ENCODE results near the gene FTHL17.

The FTHL17 gene

DNA sequence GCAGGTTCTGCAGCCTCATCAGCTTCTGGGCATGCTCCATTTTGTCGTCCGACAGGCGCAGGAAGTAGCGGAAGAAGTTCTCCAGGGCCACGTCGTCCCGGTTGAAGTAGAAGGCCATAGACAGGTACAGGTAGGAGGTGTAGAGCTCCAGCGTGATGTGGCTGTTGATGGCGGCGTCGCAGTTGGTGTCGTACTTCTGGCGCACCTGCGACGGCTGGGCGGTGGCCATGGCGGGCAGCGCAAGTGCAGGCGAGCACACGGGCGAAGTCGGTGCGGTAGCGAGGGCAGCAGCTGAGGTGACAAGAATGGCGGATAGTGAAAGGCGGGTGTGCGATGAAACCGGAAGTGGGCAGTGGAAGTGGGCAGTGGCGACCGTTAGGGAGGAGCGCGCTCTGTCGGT is at the start of gene FTHL17:
TSS of gene FTHL17 (minus strand) at position 317 of the 400 bp plus-strand sequence. CDS start at position 229, 88 bp downstream.
- DNase-seq = no peak

DNA sequence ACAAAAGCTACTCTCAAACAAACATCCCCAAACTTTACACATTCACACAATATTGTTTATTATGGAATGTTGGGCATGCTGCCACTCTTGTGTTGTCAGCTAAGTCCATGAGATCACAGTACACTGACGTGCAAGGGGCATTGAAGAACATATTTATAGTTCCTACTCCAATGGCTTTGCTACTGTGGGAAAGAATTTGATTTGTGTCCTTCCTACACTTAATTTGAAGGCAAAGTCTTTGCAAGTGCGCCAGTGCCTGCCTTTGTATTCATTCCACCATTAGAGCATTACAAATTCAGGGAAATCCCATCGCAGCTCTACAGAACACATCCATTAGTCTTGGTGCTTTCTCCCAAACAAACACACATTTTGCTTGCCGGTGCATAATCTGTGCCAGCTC is 45.4 kb upstream of the FTHL17 start:
- DNase-seq = no peak

DNA sequence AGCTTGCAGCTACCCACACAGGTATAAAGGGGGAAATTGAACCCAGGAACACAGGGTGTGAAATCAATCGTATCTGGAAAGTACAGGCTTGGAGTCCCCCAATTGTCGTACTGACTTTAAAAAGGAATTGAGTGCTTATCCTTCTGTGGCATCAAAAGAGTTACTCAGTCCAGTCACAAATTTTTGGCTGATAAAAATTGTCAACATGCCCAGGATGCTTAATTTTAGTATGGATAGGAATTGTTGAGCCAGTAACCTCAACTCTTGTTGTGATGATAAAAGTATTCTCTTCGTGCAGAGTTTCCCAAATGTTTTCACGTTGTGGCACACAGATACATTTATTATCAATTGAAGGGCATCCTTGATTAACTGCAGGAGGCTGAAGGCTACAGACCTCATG is 43.6 kb upstream of the FTHL17 start:
- DNase-seq = no peak

DNA sequence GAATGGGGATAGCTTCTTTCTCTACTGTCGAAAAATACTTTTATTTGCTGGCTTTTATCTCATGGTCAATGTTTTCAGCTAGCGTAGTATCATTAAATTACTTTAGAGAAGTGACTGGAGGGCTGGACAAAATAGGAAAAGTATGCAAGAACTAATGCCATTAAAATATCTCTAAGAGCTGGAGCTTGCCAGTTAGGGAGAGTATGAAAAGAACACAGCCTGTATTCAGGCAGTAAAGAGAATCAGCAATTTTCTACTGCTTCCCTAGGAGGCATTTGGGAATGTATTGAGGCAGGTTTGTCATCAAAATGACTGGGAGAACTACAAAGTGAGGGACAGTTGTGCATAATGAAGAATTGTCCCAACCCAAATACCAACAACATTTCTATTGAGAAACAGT is 43.0 kb upstream of the FTHL17 start:
- DNase-seq = no peak

DNA sequence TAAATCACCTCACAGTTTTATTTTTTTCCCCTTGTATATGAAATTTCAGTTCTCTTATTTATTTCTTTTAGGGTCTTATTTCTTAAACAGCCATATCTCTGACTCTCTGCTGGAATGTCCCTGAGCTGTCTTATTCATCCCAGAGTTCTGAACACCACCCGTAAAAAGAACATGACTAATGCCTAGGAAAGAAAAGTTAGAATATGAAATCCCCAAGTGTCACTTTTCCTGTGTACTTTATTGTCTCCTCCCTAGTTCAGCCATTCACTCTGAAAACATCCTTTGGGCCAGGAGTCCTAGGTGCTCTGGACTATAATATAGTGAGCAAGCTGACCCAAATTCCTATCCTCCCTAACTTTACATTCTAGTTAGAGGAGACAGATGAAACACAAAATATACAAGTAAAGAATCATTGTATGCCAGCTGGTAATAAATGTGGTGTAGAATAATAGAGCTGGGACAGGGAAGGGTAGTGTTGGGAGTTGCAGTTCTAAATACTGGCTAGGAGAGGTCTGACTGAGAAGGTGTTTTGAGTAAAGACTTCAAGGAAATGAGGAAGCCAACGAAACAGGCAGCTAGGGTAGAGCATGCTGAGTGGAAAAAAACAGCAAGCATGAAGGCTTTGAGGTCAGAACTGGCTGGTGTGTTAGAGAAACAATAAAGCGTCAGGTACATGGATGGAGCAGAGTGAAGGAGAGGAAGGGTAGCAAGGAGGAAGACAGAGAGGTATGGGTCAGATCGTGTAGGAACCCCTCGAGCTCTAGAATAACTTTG is 40.6 kb upstream of the FTHL17 start:
- no peak for DNase-seq

DNA sequence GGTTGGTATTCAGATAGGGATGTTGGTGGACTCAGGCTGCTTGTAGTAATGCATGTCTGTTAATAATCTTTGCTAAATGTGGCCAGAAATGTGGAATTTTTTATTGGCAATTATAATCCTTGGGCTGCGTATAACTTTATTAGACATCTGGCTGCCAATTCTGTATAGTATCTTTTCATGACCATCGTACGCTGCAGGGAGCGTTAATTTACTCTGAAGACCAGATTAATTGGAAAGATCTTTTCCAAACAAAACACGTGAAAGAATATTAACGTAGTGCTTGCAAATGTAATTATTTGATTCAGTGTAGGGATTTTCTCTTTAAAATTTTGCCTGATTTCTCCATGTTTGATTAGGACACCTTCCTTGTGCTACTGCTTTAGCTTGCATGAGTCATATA is 38.8 kb upstream of the FTHL17 start:
- DNase-seq = no peak

DNA sequence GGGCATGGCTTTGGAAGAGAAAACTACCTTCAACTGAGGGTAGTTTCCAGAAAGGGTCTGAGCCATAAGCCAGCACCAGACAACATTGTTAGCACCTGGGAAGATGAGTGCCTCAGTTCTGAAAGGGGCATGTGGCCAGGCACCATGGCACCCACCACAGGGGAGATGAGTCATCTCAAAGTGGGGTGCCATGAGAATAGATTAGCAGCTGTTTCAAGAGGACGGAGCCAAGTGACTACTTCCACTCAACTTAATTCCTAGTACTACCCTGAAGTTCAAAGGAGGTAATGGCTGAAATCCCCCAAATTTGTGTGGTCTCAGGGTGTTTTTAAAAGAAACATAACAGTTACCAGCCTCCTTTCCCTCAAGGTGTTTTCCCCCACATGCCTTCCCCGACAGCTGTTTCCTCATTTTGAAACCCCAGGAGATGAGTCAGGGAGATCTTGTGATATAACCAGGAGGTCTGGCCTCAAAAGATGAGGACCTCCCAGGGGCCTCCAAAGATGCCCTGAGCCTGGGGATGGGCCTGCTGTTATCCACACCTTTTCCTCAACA is 27.8 kb upstream of the FTHL17 start:
- DNase-seq = peak; percentile 1

DNA sequence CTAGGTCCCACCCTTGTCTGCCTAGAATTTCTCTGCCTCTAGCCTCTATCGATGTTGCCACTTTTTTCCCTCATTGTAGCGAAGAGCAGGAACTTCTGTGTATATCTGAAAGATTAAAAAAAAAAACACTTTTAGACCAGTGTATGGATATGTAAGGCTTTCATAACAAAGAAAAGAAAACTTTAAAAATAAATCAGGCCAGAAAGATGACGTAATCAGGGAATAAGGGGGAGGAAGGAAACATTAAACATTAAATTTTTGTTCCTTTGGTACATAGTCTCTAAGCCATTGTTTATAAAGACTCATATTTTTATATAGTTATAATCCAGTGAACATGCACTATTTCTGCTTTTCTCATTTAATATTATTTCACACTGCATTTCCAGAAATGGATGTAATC is 26.2 kb upstream of the FTHL17 start:
- DNase-seq = no peak

DNA sequence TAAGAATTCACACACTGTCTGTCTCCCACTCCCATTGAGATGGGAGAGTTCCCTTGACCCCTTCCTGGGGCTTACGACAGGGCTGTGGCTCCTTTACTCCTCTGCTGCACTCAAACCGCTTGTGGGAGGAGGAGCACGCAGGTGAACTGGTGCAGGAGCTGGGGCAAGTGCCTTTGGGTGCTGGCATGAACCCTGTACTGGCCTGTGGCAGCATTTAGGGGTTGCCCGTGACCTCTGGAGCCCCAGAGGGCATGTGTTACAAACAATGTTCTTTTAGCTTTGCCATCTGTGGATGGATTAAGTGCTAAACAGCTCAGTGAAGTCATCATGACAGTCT is 21.8 kb upstream of the FTHL17 start:
- DNase-seq = no peak

DNA sequence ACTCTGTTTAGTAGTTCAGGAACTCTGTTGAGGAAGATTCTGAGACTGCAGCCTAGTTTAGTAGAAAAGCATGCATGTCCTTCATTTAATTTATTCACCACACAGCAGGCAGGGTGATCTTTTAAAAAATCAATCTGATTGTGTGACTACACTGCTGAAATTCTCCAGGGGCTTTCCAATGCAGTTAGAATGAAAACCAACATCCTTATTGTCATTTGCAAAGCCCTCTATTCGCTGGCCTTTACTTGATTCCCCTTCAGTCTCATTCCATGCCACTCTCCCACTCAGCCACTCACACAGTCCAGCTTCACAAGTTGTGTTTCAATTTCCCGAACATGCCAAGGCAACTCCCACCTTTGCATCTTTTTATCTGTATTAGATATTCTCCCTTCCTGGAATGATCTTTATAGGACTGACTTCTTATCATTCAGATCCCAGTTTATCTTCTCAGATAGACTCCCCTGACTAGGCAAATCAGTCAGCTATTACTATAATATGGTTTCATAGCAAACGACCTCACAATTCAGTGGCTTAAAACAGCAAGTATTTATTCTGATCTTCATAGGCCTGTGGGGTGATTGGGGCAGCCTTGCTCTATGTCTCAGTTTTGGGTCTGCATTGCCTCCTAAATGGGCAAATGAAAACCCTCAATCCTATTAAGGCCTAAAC is 21.3 kb upstream of the FTHL17 start:
- no peak for DNase-seq

DNA sequence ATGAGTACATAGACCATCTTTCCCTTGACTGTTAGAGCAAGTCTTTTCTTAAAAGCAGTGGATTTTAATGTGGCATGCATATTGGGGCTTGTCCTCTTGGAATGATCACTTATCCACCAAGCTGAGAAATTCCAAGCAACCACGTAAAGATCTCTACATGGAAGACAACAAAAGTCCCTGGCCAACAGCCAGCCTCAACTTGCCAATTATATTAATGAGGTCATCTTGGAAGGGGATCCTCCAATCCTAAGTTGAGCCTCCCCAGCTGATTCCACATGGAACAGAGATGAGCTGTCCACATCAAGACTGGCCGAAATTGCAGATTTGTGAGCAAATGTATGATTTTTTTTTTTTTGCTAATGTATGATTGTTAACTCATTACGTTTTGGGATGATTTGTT is 20.6 kb upstream of the FTHL17 start:
- DNase-seq = no peak

DNA sequence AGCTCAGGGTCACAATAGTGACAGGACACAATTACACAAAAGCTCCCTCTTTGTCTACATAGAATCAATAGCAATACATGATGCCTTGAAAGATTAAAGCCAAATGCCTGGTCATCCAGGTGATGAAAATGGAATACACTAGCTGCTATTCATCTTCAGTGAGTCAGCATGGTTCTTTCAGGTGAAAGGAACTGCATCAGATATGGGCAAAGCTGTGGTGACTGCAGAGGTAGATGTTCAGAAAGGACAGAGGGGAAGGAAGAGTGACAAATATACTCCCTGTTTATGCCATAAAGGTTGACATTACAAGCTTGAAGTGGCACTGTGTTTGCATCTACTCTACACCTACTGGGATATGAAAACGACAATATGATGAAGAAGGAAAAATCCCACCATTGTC is 20.0 kb upstream of the FTHL17 start:
- no peak for DNase-seq

DNA sequence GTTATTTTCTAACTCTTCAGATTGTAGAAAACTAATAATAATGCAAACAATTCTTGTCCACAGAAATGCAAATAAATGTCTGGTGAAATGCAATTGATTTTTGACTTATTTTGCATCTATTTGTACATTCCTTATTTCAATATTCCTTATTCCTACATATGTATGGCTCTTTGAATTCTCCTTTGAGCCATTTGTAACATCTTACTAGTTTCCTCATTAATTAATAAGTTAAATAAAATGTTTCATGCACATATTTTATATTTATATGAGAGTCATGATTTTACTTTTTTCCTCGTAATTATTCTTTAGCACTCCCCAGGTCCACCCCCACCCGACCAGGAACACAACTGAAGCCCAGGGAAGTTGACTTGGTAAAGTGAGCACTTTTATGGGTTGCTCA is 2.7 kb upstream of the FTHL17 start:
- DNase-seq = no peak

DNA sequence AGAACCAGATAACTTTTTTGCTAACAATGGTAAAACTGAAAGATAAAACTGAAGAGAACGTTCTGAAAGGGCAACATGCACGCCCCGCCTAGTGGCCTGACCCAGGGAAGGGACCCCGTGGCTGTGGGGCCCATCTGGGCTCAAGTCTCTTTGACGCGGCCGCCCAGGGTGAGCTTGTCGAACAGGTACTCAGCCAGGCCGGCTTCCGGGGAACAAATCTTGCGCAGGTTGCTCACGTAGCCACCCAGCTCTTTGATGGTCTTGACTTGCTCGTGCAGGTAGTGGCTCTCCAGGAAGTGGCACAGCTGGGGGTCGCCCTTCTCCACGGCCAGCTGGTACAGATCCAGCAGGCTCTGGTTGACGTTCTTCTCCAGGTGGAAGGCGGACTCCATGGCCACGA is 579 bp downstream of the FTHL17 start:
- DNase-seq = no peak

DNA sequence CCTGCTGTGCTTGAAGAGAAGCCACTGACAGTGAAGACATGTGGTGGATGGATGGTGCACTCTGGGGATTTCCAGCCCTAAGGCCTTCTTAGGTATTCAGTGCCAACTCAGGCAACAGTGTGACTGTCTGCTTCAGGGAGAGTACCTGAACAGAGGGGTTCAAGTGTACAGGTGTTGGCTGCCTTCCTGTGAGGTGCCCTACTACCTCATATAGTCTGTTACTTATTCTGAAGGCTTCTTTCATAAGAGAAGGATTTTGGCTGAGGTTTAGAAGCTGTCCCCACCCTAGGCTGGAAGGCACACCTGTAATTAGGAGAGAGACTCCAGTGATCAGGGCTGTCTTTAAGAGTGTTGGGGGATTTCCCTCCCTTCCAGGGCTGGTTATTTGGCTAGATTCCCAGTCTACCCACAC is 1.8 kb downstream of the FTHL17 start:
- DNase-seq = no peak

DNA sequence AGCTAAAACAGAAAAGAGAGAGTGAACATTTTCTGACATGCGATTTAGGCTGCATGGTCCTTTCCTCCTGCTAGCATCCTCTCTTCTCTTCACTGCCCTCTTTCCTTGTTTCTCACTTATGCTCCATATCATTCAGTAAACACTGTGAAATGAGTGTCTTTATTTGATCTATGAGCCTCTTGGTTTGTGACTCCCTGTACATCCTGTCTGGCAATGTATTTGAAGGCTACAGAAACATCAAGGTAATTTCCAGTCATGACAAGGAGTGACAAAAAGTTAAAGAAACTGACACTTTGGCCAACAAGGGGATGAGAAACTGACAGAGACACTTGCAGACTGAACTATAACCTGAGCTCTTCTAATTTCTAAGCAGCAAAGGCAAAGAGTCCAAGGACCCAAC is 8.7 kb downstream of the FTHL17 start:
- DNase-seq = no peak

DNA sequence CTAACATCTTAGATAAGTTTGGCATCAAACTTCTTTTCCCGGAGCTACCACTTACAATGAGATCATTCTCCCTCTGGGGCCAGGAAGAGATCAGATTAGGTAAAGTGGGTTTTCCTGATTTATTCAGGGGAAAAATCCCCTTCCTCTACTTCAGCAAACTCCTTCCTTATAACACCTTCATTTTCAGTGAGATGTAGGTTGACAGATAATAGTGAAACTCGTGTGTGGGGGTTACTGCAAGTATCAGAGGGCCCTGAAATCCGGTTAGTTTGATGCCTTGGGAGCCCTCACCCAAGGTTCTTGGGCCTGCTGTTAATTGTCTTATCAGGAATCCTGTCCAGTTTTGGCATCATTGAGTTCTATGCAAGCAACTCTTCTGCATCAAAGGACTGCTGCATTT is 10.8 kb downstream of the FTHL17 start:
- DNase-seq = no peak

DNA sequence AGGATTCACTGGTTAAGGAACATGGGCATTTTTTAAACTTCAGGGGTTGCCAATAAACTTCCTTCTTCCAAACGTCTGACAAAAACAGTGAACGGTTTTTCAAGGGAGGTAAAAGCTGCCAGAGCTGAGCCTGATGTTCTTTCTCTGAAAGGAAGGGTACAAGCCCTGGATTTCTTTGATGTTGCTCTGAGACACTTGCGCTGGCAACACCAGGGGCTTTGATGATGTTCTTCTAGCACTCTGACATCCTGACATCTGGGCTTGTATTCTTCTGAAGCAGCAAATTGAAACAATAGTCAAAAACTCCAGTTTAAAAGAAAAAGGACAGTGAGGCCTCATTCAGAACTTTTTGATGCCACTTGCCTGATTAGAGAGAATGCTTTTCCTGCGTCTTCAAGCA is 11.8 kb downstream of the FTHL17 start:
- DNase-seq = no peak

DNA sequence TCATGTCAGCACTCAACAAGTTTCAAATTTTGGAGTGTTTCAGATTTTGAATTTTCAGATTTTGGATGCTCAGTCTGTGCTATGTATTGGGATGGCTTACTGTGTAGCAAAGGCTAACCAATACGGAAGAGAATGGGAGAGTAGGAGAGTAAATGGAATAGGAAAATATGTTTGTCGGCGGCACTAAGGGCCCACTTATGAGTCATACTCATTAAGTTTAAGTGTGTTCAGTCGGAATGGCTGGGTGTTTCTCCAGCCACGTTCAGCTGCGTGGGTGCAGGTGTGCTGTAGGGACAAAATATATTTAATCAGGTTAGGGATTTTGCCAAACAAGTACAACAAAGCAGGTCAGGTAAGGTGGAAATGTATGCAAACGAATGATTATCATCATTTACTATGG is 13.6 kb downstream of the FTHL17 start:
- DNase-seq = no peak

DNA sequence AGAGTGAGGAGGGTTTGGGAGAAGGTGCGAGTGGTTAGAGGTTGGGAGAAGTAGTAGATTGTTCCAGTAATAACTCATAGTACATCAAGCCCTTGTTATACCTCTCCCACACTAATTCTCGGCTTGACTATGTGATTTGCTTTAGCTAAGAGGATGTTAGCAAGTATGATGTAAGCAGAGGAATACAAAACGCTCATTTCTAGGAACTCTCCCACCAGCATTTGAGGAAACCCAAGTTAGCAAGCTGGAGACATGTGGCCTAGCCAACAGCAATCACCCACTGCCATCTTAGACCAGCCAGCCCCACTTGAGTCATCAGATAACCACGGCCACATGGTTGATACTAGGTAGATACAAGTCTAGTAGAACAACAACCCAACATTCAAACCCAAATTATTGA is 14.2 kb downstream of the FTHL17 start:
- DNase-seq = no peak

DNA sequence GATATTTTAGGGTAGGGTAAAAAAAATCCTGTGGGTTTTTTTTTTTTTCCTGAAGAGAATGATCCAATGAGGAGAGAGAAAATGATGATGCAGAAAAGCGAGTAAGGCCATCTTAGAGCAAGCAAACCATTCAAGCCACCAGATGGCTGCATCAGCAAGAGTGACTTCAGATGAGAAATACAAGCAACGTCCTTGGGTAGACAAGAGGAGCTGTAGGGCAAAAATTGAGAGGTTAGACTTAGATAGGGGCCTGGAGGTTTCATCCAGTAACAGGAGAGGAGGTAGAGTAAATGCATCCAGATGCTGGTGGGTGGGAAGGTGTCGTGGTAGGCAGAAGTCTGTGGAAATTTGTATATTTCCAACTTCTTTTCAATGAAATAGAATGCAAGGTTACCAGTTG is 14.6 kb downstream of the FTHL17 start:
- DNase-seq = no peak

DNA sequence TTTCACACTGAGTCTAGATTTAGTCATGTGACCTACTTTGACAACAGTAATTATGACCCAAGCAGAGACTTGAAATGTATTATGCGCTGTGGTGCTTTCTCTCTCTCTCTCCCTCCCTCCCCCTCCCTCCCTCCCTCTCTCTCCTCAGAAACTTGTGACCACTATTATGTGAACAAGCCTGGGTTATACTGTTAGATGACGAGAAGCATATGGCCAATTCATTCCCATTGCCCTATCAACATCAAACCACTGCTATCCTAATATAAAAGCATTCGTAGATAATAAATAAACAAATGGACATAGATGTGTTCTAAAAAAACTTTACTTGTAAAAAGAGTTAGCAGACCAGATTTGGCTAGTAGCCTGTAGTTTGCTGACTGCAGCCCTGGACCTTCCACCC is 18.2 kb downstream of the FTHL17 start:
- DNase-seq = no peak

DNA sequence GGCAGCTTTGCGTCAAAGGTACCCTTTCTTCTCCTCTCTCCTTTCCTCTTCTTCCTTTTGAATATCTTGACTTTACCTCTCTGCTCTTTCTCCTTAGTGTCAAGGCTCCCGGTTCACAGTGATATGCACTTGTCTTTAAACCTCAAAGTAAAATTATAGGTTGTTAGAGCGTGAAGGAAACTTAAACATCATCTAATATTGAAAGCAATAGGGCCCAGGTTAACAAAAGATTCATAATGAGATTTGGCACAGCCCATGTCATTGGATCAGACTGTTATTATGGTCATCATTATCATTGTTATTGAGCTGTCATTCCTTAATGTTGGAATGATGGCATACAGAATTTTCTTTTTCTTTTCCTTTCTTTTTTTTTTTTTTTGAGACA is 32.5 kb downstream of the FTHL17 start:
- no peak for DNase-seq

DNA sequence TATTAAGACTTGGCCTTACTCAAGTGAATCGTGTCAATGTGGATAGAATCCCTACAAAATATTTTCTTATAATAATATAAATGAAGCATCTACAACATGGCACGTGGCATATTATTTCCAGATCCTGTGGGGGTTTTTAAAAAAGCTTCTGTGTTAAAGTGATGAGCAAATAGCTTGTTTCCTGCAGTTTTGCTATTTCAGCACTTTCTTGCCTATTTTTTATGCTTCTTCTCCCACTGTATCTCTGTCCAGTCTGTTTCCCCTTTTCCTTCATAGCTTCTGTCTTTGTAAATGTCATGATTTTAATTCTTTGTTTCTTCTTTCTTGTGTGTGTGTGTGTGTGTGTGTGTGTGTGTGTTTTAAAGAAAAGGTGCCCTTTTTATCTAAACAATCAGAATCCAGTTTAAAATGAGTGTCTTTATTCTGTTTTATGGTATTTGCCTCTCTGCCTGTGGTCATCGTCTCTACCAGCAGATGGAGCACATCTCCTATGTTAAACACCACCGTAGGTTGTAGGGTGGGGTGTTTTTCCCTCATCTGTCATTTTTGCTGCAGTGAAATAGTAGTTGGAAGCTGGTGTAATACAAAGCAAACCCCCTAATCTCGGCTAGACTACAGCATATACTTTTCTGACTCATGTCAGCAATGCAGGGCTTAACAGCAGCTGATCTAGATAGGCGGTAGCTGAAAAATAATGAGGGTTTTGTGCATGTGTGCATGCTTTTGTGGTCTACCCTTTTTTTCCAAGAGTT is 33.1 kb downstream of the FTHL17 start:
- DNase-seq = peak; percentile 25
